ENCODE results near the gene SLC35E3.

Gene SLC35E3

DNA sequence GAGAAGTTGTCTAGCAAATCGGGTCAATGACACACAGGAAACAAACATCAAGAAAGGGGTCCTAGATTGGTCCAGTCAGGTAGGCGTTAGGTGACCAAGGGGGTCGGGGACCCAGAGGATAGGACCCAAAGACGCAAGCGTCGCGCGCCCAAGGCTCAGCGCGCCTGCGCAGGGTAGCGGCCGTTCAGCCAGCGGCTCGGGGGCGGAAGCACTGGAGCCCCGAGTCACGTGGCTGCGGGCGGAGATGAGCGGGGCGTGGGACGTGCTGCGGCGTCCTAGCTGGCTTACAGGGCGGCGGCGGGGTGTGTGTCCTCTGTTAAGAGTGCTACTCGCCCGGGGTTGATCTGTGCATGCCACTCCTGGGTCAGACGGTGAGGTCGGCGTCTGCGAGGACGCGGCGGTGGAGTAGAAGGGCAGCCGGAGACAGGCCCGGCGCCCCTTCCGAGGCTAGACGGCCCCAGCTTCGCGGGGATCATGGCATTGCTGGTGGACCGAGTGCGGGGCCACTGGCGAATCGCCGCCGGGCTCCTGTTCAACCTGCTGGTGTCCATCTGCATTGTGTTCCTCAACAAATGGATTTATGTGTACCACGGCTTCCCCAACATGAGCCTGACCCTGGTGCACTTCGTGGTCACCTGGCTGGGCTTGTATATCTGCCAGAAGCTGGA, at the start of gene SLC35E3:
Gene SLC35E3, plus strand, starts transcription at position 273 of the 668 bp plus-strand sequence. Its CDS starts 202 bp downstream, at position 475.
- peak; percentile 90 for DNase-seq (ENCODE audit: low spot score)

GRCh38 chr12:68699486-68699885, 46.5 kb upstream of the SLC35E3 start:
- DNase-seq (ENCODE audit: low spot score): no peak

DNA sequence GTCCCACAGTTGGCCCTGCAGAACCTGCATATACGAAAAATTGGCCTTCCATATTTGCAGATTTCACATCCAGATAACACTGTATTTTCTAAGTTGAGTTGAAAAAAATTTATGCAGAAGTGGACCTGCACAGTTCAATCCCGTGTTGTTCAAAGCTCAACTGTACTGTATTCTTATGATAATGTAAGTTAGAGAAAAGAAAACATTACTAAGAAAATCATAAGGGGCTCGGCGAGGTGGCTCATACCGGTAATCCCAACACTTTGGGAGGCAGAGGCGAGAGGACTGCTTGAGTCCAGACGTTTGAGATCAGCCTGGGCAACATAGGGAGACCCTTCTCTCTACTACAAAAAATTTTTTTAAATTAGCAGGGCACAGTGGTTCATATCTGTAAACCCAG, 18.2 kb upstream of the SLC35E3 start:
- DNase-seq (ENCODE audit: low spot score): no peak

DNA sequence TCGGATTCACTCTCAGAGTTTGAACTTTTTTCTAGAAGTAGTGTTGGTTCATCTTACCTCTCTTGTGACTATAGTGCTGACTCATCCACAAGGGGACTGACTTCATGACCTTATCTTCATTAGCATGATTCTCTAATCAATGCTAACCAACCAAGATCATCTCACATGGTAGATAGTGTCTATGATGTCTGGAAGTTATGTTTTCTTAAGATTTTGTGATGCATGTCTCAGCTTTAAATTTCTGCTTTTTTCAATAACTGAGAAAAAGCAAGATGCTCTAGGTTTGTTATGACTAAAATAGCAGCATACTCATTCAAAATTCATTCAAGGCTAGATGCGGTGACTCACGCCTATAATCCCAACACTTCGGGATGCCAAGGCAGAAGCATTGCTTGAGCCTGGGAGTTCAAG, 12.3 kb upstream of the SLC35E3 start:
- DNase-seq (ENCODE audit: low spot score): no peak

GRCh38 chr12:68739891-68740290, 6.1 kb upstream of the SLC35E3 start:
- DNase-seq (ENCODE audit: low spot score): no peak

- DNase-seq (ENCODE audit: low spot score): no peak
Observed at GRCh38 chr12:68743356-68743755, 2.6 kb upstream of the SLC35E3 start.

DNA sequence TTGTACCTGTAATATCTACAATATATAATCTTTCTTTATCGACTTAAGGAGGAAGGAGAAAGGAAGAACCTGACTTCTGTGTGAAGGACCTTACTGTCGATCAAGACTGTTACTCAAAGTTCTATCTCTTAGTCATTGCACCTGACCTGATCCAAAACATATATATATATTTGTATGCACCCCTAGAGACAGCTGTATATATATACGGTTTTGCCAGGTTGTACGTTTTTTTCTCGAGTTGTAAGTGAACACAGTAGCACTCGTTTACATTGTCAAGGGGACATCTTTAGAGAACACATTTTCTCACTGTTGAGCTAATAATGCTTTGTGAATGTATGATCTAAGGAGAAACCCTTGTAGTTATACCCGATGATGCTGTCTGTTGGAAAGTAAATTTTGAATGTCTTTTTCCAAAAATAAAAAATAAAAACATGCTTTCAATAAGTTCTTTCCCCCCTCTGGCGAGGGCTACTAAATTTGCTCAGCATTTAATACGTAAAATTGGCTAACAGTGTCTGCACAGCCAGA, 536 bp upstream of the SLC35E3 start:
- no peak for DNase-seq (ENCODE audit: low spot score)

- peak; percentile 31 for DNase-seq (ENCODE audit: low spot score)
Observed at GRCh38 chr12:68746572-68747180, 700 bp downstream of the SLC35E3 start.

- no peak for DNase-seq (ENCODE audit: low spot score)
Observed at GRCh38 chr12:68749443-68749842, 3.5 kb downstream of the SLC35E3 start.

- DNase-seq (ENCODE audit: low spot score): no peak
Observed at GRCh38 chr12:68749861-68750260, 3.9 kb downstream of the SLC35E3 start.

GRCh38 chr12:68750506-68750905, 4.5 kb downstream of the SLC35E3 start:
- no peak for DNase-seq (ENCODE audit: low spot score)

GRCh38 chr12:68755536-68756243, 9.7 kb downstream of the SLC35E3 start:
- DNase-seq (ENCODE audit: low spot score): no peak

DNA sequence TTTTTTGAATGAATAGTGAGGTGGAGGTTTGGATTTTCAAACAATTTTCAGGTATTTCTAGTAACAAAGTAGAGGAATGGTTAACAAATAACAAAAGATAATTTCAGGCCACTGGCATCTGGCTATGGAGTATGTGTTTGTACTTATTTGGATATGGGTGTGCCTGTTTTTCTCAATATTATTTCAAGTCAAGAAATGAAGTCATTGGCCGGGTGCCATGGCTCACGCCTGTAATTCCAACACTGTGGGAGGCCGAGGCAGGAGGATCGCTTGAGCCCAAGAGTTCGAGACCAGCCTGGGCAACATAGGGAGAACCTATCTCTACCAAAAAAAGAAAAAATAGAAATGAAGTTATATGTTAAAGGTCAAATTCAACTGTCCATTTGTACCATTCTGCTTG, 13.9 kb downstream of the SLC35E3 start:
- no peak for DNase-seq (ENCODE audit: low spot score)

DNA sequence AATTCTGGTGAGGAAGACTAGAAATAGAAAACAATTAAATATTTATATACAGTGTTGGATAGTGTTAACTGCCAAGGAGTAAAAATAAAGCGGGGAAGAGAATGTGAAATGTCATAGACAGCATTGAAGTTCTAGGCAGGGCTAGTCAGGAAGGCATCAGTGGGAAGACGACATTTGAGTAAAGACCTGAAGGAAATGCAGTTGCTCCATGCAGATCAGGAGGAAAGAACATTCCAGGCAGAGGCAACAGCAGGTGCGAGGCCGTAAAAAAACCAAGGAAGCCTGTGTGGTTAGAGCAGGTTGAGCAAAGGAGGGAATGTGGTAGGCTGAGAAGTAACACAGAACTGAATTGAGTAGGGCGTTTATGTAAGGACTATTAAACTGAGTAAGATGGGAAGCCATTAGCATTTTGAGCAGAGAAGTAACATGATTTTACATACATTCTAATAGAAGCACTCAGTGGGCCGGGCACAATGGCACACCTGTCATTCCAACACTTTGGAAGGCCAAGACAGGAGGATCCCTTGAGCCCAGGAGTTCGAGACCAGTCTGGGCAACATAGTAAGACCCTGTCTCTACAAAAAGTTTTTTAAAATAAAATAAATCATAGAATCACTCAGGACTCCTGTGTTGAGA, 14.9 kb downstream of the SLC35E3 start:
- DNase-seq (ENCODE audit: low spot score): no peak

DNA sequence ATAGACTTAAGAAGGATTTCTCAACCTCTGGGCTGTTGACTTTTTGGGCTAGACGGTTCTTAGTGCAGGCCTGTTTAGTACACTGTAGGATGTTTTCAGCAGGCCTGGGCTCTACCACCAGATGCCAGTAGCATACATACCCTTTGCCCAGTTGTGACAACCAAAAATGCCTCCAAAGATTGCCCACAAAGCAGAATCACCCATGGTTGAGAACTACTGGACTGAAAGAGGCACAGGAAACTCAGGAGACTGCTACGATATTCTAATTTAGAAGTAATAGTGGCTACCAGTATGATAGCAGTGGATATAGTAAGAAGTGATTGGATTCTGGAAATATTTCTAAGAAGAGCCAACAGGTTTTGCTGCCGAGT, 15.5 kb downstream of the SLC35E3 start:
- no peak for DNase-seq (ENCODE audit: low spot score)

- DNase-seq (ENCODE audit: low spot score): no peak
Observed at GRCh38 chr12:68761901-68762630, 16.1 kb downstream of the SLC35E3 start.

GRCh38 chr12:68762691-68763090, 16.7 kb downstream of the SLC35E3 start:
- DNase-seq (ENCODE audit: low spot score): no peak

GRCh38 chr12:68765696-68766095, 19.7 kb downstream of the SLC35E3 start:
- DNase-seq (ENCODE audit: low spot score): no peak

- DNase-seq (ENCODE audit: low spot score): no peak
Observed at GRCh38 chr12:68766646-68767045, 20.7 kb downstream of the SLC35E3 start.

- no peak for DNase-seq (ENCODE audit: low spot score)
Observed at GRCh38 chr12:68767191-68767590, 21.2 kb downstream of the SLC35E3 start.

- DNase-seq (ENCODE audit: low spot score): no peak
Observed at GRCh38 chr12:68768431-68768939, 22.5 kb downstream of the SLC35E3 start.

GRCh38 chr12:68769941-68770340, 24.0 kb downstream of the SLC35E3 start:
- DNase-seq (ENCODE audit: low spot score): no peak

All from CD4-positive, alpha-beta T cell treated with Interleukin-2 at 100 ng/mL for 4 hours (primary cell).